A549 (cell line): ENCODE data around the gene ABCC4.

Experiments used
- BHLHE40 ChIP-seq: IDR thresholded peaks from 2 replicates; pipeline ENCODE4 v1.6.1; 2012; ENCODE audit warnings: low read depth, low read length, inconsistent platforms
- ESRRA ChIP-seq: fragments of 150-350 bp; IDR thresholded peaks from 2 replicates; pipeline ENCODE4 v1.6.1; 2014; ENCODE audit warnings: mild to moderate bottlenecking, low read length, borderline replicate concordance
- FOSL2 ChIP-seq, 2 experiments: fragments of 450-650 bp in 1 of 2; fragments of >200 bp in 1 of 2; sonication (Bioruptor Twin) in 1 of 2; formaldehyde crosslinking; IDR thresholded peaks; 2 replicates each; pipeline versions ENCODE4 v1.5.0 to v1.6.1; 2016 to 2020; ENCODE audit warnings: mild to moderate bottlenecking in 1 of 2, moderate library complexity in 1 of 2
- MAFK ChIP-seq: fragments of 450-650 bp; IDR thresholded peaks from 2 replicates; pipeline ENCODE4 v1.6.1; 2014; ENCODE audit not compliant: partially characterized antibody
- POLR2A ChIP-seq: IDR thresholded peaks from 2 replicates; pipeline ENCODE4 v1.6.1; 2012; ENCODE audit warnings: mild to moderate bottlenecking, low read length
- RAD21 ChIP-seq, 2 experiments: fragments of >200 bp in 1 of 2; sonication (Bioruptor Twin) in 1 of 2; formaldehyde crosslinking in 1 of 2; IDR thresholded peaks in 1 of 2; conservative IDR thresholded peaks in 1 of 2; 2 replicates in 1 of 2; 3 replicates in 1 of 2; pipeline ENCODE4 v1.6.1; 2012 to 2018; ENCODE audit warnings: inconsistent platforms in 1 of 2
- SMC3 ChIP-seq: fragments of >200 bp; sonication (Bioruptor Twin); formaldehyde crosslinking; IDR thresholded peaks from 3 replicates; pipeline ENCODE4 v1.6.1; 2018; ENCODE audit warnings: inconsistent platforms
- TF ChIP-seq, protein P1 (sequence below): fragments of >200 bp; sonication (Bioruptor Twin); formaldehyde crosslinking; IDR thresholded peaks from 3 replicates; pipeline ENCODE4 v1.5.1; 2016

DNA sequence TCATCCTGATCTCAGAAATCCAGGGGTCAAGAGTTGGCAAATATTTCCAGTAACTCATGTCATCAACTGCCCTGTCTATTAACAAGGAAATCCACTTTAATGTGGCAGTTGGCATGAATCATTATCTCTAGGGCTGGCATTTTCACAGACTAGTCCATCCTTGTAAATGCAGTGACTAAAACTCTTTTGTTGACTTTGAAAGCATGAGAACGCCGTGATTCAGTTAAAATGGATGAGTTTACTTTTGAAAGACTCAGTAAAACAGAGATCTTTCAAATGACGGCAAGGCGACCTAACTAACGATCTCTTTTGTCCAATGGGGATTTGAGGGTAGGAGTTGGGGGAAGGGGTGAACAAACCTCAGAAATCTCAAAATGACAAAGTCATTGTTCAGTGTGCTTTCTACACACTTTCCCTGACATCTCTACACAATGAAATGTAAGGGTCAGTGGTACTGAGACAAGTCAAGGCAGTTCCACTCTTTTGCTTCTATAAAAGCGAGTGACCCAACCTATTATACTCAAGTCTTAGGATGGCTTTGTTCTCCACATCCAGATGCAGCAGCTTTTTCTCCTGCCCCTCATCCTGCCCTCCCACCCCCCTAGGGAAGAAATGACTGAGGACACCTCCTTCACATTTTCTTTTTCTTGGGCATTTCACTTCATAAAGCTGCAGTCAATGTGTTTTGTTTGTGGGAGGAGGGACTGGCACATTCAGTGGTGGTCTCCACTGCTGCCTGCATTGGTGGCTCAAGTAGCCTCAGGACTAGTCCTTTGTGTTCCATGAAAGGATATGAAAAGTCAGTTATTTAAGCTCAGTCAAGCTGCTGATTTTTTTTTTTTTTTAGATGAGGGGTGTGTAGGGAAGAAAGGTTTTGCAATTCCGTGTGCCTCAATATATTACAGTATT is 200.5 kb downstream of the ABCC4 start:
- no peak for TF ChIP-seq POLR2A
- no peak for TF ChIP-seq ESRRA
- TF ChIP-seq MAFK, result peak; percentile 79
- TF ChIP-seq FOSL2 (IDR thresholded peaks at IDR 0.05), result peak; percentile 90
- TF ChIP-seq FOSL2 (CRISPR knock-in tag; IDR thresholded peaks at IDR 0.05), result peak; percentile 97
- TF ChIP-seq BHLHE40, result no peak
- TF ChIP-seq SMC3, result no peak
- TF ChIP-seq, protein P1, sequence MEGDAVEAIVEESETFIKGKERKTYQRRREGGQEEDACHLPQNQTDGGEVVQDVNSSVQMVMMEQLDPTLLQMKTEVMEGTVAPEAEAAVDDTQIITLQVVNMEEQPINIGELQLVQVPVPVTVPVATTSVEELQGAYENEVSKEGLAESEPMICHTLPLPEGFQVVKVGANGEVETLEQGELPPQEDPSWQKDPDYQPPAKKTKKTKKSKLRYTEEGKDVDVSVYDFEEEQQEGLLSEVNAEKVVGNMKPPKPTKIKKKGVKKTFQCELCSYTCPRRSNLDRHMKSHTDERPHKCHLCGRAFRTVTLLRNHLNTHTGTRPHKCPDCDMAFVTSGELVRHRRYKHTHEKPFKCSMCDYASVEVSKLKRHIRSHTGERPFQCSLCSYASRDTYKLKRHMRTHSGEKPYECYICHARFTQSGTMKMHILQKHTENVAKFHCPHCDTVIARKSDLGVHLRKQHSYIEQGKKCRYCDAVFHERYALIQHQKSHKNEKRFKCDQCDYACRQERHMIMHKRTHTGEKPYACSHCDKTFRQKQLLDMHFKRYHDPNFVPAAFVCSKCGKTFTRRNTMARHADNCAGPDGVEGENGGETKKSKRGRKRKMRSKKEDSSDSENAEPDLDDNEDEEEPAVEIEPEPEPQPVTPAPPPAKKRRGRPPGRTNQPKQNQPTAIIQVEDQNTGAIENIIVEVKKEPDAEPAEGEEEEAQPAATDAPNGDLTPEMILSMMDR, result no peak
- peak; percentile 4 to 36; a peak in 2 of 5 replicates for TF ChIP-seq RAD21 (conservative IDR thresholded peaks at IDR 0.05 in 1 of 2, IDR thresholded peaks at IDR 0.05 in 1 of 2)
